GM06990 (cell line): ENCODE results near the gene MRPL1.

Experiments
- DNase-seq: peaks from one replicate; pipeline ENCODE4 v3.0.0-alpha.2; 2011; ENCODE audit not compliant: insufficient read length; ENCODE audit errors: extremely low read depth
- H3K27me3 ChIP-seq: replicated peaks from 2 replicates; pipeline ENCODE4 v1.6.0; 2011; ENCODE audit warnings: low read length; ENCODE audit not compliant: control insufficient read depth, insufficient read depth
- H3K36me3 ChIP-seq: 2 replicates; pipeline ENCODE4 v1.5.1; 2011; ENCODE audit warnings: low read length; ENCODE audit not compliant: control insufficient read depth, insufficient read depth
- H3K4me3 ChIP-seq: replicated peaks from 2 replicates; pipeline ENCODE4 v1.5.1; 2011; ENCODE audit warnings: low read depth, mild to moderate bottlenecking, control low read depth, low read length
- TF ChIP-seq, protein P1 (sequence below): IDR thresholded peaks from 2 replicates; pipeline ENCODE4 v1.5.1; 2011; ENCODE audit warnings: low read length, control low read depth, mild to moderate bottlenecking, inconsistent platforms; ENCODE audit not compliant: insufficient read depth, poor library complexity, severe bottlenecking

The MRPL1 gene

DNA sequence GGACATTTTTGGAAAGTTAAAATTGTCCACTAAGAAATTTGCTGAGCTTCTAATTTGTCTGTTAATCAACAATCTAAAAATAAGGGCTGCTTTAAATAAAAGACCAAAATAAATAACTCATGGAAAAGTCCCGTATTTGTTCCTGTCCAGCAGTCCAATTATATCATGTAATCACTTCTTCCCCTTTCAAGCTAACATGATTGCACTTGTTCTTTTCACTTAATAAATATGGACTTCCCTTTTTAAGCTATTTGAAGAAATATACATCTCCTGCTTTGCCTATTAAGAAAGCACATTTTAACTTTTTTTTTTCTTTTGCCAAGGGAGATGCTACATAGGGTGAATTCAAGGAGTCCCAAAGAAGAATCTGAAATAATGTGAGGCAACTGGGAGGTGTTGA is 138.9 kb downstream of the MRPL1 start:
- H3K36me3 ChIP-seq = no peaks in the 10 kb centered on the region
- no peak overlapping the region for H3K4me3 ChIP-seq
- TF ChIP-seq, protein P1, sequence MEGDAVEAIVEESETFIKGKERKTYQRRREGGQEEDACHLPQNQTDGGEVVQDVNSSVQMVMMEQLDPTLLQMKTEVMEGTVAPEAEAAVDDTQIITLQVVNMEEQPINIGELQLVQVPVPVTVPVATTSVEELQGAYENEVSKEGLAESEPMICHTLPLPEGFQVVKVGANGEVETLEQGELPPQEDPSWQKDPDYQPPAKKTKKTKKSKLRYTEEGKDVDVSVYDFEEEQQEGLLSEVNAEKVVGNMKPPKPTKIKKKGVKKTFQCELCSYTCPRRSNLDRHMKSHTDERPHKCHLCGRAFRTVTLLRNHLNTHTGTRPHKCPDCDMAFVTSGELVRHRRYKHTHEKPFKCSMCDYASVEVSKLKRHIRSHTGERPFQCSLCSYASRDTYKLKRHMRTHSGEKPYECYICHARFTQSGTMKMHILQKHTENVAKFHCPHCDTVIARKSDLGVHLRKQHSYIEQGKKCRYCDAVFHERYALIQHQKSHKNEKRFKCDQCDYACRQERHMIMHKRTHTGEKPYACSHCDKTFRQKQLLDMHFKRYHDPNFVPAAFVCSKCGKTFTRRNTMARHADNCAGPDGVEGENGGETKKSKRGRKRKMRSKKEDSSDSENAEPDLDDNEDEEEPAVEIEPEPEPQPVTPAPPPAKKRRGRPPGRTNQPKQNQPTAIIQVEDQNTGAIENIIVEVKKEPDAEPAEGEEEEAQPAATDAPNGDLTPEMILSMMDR = no peak

DNA sequence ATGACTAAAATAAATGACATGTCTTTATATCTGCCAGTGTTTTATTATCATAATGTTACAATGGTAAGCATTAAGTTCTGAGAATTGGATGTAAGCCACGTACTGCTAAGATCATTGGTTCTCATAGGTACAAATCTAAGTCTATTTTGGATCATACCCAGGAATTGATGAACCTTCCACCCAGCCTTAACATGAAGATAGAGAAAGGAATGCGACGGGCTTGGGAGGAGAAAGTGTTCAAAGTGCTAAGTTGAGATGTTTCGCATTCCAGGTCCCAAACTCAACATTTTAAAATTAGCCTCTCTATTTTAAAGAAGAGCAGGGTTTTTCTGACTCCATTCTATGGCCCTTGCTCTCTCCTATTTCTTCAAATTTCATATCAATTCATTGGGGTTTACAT is 139.6 kb downstream of the MRPL1 start:
- TF ChIP-seq, protein P1 = no peak
- Histone ChIP-seq H3K4me3 (no peak overlapping the region), H3K27me3 (no peaks in the 10 kb centered on the region), H3K36me3 (no peaks in the 10 kb centered on the region)
- DNase-seq = no peak

More for the DNA sequence above, 138.9 kb downstream of the MRPL1 start:
- H3K27me3 ChIP-seq = no peaks in the 10 kb centered on the region
- no peak for DNase-seq
